HepG2 (cell line): ENCODE measurements around the gene FOXD2. TPM values are rescaled to one million over a fixed set of nuclear protein-coding genes. Genes with fewer than 3 reads are reported as not detected.

ENCODE experiments used
- HNF4A ChIP-seq: sonication (generic); formaldehyde crosslinking; IDR thresholded peaks from 2 replicates; pipeline ENCODE4 v1.4.0; 2020; ENCODE audit warnings: missing genetic modification reagents
- IRX3 ChIP-seq: sonication (generic); formaldehyde crosslinking; IDR thresholded peaks from 2 replicates; pipeline ENCODE4 v1.8.1; 2023; ENCODE audit warnings: mild to moderate bottlenecking, low read depth, missing genetic modification reagents, borderline replicate concordance
- JUNB ChIP-seq: sonication (generic); formaldehyde crosslinking; IDR thresholded peaks from 2 replicates; pipeline ENCODE4 v1.8.0; 2022; ENCODE audit warnings: missing genetic modification reagents, mild to moderate bottlenecking, borderline replicate concordance
- KLF13 ChIP-seq: sonication (generic); formaldehyde crosslinking; IDR thresholded peaks from 2 replicates; pipeline ENCODE4 v1.4.0; 2020; ENCODE audit warnings: mild to moderate bottlenecking, missing genetic modification reagents
- PITX1 ChIP-seq: sonication (generic); formaldehyde crosslinking; IDR thresholded peaks from 2 replicates; pipeline ENCODE4 v1.5.1; 2020; ENCODE audit warnings: mild to moderate bottlenecking, missing genetic modification reagents
- RNF2 ChIP-seq: fragments of 450-650 bp; conservative IDR thresholded peaks from 2 replicates; pipeline ENCODE4 v1.6.1; 2016; ENCODE audit warnings: low read depth
- SRSF9 ChIP-seq: fragments of 200-400 bp; formaldehyde crosslinking; IDR thresholded peaks from 2 replicates; pipeline ENCODE4 v1.6.1; 2018; ENCODE audit warnings: borderline replicate concordance, mild to moderate bottlenecking, low read depth, low read length; ENCODE audit not compliant: insufficient read depth, poor library complexity, severe bottlenecking
- TBX3 ChIP-seq: fragments of 450-650 bp; IDR thresholded peaks from 2 replicates; pipeline ENCODE4 v1.6.1; 2017; ENCODE audit warnings: antibody characterized with exemption, mild to moderate bottlenecking, inconsistent platforms, borderline replicate concordance
- ZBTB20 ChIP-seq: sonication (generic); formaldehyde crosslinking; IDR thresholded peaks from 2 replicates; pipeline ENCODE4 v1.8.1; 2023; ENCODE audit warnings: missing genetic modification reagents, low read depth, mild to moderate bottlenecking, borderline replicate concordance
- ZBTB7B ChIP-seq: sonication (generic); formaldehyde crosslinking; IDR thresholded peaks from 2 replicates; pipeline ENCODE4 v1.4.0; 2020; ENCODE audit warnings: missing genetic modification reagents
- ZC3H4 ChIP-seq: sonication (generic); formaldehyde crosslinking; IDR thresholded peaks from 2 replicates; pipeline ENCODE4 v1.4.0; 2020; ENCODE audit warnings: missing genetic modification reagents, borderline replicate concordance
- ZFYVE20 ChIP-seq: sonication (generic); formaldehyde crosslinking; IDR thresholded peaks from 2 replicates; pipeline ENCODE4 v1.8.0; 2023; ENCODE audit warnings: low read depth, mild to moderate bottlenecking, moderate library complexity, missing genetic modification reagents, borderline replicate concordance
- ZNF124 ChIP-seq: sonication (generic); formaldehyde crosslinking; IDR thresholded peaks from 2 replicates; pipeline ENCODE4 v1.4.0; 2020; ENCODE audit warnings: missing genetic modification reagents
- ZNF17 ChIP-seq: sonication (generic); formaldehyde crosslinking; IDR thresholded peaks from 2 replicates; pipeline ENCODE4 v1.5.0; 2020; ENCODE audit warnings: mild to moderate bottlenecking, missing genetic modification reagents
- ZNF260 ChIP-seq: sonication (generic); formaldehyde crosslinking; IDR thresholded peaks from 2 replicates; pipeline ENCODE4 v1.4.0; 2020; ENCODE audit warnings: missing genetic modification reagents, low read depth, mild to moderate bottlenecking, borderline replicate concordance
- ZNF496 ChIP-seq: sonication (generic); formaldehyde crosslinking; IDR thresholded peaks from 2 replicates; pipeline ENCODE4 v1.8.1; 2023; ENCODE audit warnings: mild to moderate bottlenecking, moderate library complexity, missing genetic modification reagents; ENCODE audit not compliant: insufficient replicate concordance
- ZNF546 ChIP-seq: sonication (generic); formaldehyde crosslinking; conservative IDR thresholded peaks from 2 replicates; pipeline ENCODE4 v1.8.1; 2023; ENCODE audit warnings: mild to moderate bottlenecking, missing genetic modification reagents
- ZNF572 ChIP-seq: sonication (generic); formaldehyde crosslinking; IDR thresholded peaks from 2 replicates; pipeline ENCODE4 v1.5.1; 2020; ENCODE audit warnings: mild to moderate bottlenecking, missing genetic modification reagents
- ZNF709 ChIP-seq: sonication (generic); formaldehyde crosslinking; IDR thresholded peaks from 2 replicates; pipeline ENCODE4 v1.5.0; 2020; ENCODE audit warnings: mild to moderate bottlenecking, missing genetic modification reagents
- polyA plus RNA-seq, 8 experiments: library from polyadenylated mRNA; depleted of rRNA in 3 of 8; stranded (reverse) in 7 of 8; unstranded in 1 of 8; fragments of >200 nt; fragmentation: Illumina TruSeq in 4 of 8; extraction: Trizol in 4 of 8; gene quantifications; 2 replicates each; pipeline versions ENCODE4 v1.2.1 to v1.2.3, GENCODE V29; 2011 to 2016; ENCODE audit warnings: low read depth in 4 of 8, missing spikeins in 1 of 8, mixed read lengths in 1 of 8; ENCODE audit not compliant: insufficient read depth in 1 of 8
- total RNA-seq, 5 experiments: library from RNA; depleted of rRNA; stranded (reverse); fragments of >200 nt; fragmentation: Illumina TruSeq; extraction: Trizol; gene quantifications; 2 replicates each; pipeline ENCODE4 v1.2.3, GENCODE V29; 2016; ENCODE audit warnings: low read depth in 1 of 5
- TF ChIP-seq, protein P1 (sequence below): sonication (generic); formaldehyde crosslinking; conservative IDR thresholded peaks from 2 replicates; pipeline ENCODE4 v1.4.0; 2020; ENCODE audit warnings: missing genetic modification reagents
- TF ChIP-seq, protein P2 (sequence below): sonication (generic); formaldehyde crosslinking; IDR thresholded peaks from 2 replicates; pipeline ENCODE4 v1.8.1; 2023; ENCODE audit warnings: missing genetic modification reagents, mild to moderate bottlenecking, borderline replicate concordance
- TF ChIP-seq, protein P3 (sequence below): sonication (generic); formaldehyde crosslinking; conservative IDR thresholded peaks from 2 replicates; pipeline ENCODE4 v1.8.0; 2022; ENCODE audit warnings: missing genetic modification reagents
- TF ChIP-seq, protein P4 (sequence below): sonication (generic); formaldehyde crosslinking; IDR thresholded peaks from 2 replicates; pipeline ENCODE4 v1.5.0; 2020; ENCODE audit warnings: mild to moderate bottlenecking, missing genetic modification reagents
- TF ChIP-seq, protein P5 (sequence below): sonication (generic); formaldehyde crosslinking; IDR thresholded peaks from 2 replicates; pipeline ENCODE4 v1.5.0; 2020; ENCODE audit warnings: missing genetic modification reagents, mild to moderate bottlenecking, borderline replicate concordance

FOXD2 gene
- total and polyA plus RNA-seq, 2 of the 13 experiments (the other 11 are each of a cell fraction or from before 2014, with no cell fraction given) = 0.01 to 0.09 TPM

DNA sequence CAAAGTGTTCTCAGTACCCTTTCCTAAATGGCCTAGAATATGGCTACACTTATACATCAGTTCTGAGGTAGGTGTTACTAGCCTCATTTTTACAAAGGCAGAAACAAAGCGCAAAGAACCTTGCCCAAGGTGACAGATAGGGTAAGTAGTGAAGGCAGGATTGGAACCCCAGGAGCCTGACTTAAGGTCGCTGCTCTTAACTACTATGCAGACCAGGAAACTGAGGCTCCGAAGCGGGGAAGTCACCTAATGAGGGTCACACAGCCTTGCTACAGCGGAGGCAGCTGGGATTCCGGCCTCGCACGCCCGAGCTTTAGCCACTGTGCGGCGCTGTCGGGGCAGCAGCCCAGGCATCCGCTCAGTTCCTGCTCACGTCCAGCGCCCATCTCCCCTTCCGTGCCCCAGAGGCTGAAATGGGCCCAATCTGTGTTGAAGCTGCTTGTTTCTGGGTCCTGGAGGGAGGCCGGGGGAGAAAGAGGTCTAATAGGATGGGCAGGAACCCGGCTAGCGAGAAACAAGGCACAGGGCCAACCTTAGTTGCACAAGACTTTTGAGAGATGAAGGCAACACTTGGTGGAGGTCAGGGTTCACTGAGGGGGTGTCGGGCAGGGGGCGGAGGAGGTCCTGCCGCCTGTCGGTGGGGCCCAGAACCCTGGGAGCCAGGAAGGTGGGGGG is 1.4 kb upstream of the FOXD2 start (continued):
- TF ChIP-seq ZNF496 (no peak), ZNF260 (CRISPR knock-in tag) (no peak), IRX3 (0 out of 2 replicates have a peak, but pooled peaks have one; percentile 78), ZNF546 (CRISPR knock-in tag) (no peak), ZFYVE20 (no peak), JUNB (CRISPR knock-in tag) (no peak), ZC3H4 (CRISPR knock-in tag) (no peak), ZBTB7B (CRISPR knock-in tag) (no peak), SRSF9 (no peak), ZNF17 (CRISPR knock-in tag) (no peak), ZNF572 (peak; percentile 73; the same call in 1 of the 2 replicates), TBX3 (no peak), ZNF709 (CRISPR knock-in tag) (no peak), ZNF124 (CRISPR knock-in tag) (no peak; the same call in 1 of the 2 replicates), KLF13 (CRISPR knock-in tag) (no peak), PITX1 (peak; percentile 47; the same call in 1 of the 2 replicates), ZBTB20 (CRISPR knock-in tag) (peak; percentile 63; the same call in 1 of the 2 replicates), RNF2 (no peak), HNF4A (CRISPR knock-in tag) (peak; percentile 56)
- TF ChIP-seq, protein P1, sequence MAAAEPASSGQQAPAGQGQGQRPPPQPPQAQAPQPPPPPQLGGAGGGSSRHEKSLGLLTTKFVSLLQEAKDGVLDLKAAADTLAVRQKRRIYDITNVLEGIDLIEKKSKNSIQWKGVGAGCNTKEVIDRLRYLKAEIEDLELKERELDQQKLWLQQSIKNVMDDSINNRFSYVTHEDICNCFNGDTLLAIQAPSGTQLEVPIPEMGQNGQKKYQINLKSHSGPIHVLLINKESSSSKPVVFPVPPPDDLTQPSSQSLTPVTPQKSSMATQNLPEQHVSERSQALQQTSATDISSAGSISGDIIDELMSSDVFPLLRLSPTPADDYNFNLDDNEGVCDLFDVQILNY (CRISPR knock-in tag) = no peak
- TF ChIP-seq, protein P2, sequence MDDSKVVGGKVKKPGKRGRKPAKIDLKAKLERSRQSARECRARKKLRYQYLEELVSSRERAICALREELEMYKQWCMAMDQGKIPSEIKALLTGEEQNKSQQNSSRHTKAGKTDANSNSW (CRISPR knock-in tag) = no peak
- TF ChIP-seq, protein P3, sequence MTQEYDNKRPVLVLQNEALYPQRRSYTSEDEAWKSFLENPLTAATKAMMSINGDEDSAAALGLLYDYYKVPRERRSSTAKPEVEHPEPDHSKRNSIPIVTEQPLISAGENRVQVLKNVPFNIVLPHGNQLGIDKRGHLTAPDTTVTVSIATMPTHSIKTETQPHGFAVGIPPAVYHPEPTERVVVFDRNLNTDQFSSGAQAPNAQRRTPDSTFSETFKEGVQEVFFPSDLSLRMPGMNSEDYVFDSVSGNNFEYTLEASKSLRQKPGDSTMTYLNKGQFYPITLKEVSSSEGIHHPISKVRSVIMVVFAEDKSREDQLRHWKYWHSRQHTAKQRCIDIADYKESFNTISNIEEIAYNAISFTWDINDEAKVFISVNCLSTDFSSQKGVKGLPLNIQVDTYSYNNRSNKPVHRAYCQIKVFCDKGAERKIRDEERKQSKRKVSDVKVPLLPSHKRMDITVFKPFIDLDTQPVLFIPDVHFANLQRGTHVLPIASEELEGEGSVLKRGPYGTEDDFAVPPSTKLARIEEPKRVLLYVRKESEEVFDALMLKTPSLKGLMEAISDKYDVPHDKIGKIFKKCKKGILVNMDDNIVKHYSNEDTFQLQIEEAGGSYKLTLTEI (CRISPR knock-in tag) = no peak
- TF ChIP-seq, protein P4, sequence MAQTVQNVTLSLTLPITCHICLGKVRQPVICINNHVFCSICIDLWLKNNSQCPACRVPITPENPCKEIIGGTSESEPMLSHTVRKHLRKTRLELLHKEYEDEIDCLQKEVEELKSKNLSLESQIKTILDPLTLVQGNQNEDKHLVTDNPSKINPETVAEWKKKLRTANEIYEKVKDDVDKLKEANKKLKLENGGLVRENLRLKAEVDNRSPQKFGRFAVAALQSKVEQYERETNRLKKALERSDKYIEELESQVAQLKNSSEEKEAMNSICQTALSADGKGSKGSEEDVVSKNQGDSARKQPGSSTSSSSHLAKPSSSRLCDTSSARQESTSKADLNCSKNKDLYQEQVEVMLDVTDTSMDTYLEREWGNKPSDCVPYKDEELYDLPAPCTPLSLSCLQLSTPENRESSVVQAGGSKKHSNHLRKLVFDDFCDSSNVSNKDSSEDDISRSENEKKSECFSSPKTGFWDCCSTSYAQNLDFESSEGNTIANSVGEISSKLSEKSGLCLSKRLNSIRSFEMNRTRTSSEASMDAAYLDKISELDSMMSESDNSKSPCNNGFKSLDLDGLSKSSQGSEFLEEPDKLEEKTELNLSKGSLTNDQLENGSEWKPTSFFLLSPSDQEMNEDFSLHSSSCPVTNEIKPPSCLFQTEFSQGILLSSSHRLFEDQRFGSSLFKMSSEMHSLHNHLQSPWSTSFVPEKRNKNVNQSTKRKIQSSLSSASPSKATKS = no peak
- TF ChIP-seq, protein P5, sequence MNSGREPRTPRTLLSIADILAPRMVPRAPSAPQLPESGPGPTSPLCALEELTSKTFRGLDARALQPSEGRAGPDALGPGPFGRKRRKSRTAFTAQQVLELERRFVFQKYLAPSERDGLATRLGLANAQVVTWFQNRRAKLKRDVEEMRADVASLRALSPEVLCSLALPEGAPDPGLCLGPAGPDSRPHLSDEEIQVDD = no peak
